DMS53 treated with DMSO at 0.1 percent for 48 hours (cell line): Measurements from ENCODE around the gene MOB3B.

Experiments used
- DNase-seq: peaks from one replicate; lab custom pipeline; 2025; ENCODE audit not compliant: unreplicated experiment; lab: John Stamatoyannopoulos, UW

The MOB3B gene

GRCh38 chr9:27369591-27369990 is 160.0 kb downstream of the MOB3B start:
- no peak for DNase-seq

DNA sequence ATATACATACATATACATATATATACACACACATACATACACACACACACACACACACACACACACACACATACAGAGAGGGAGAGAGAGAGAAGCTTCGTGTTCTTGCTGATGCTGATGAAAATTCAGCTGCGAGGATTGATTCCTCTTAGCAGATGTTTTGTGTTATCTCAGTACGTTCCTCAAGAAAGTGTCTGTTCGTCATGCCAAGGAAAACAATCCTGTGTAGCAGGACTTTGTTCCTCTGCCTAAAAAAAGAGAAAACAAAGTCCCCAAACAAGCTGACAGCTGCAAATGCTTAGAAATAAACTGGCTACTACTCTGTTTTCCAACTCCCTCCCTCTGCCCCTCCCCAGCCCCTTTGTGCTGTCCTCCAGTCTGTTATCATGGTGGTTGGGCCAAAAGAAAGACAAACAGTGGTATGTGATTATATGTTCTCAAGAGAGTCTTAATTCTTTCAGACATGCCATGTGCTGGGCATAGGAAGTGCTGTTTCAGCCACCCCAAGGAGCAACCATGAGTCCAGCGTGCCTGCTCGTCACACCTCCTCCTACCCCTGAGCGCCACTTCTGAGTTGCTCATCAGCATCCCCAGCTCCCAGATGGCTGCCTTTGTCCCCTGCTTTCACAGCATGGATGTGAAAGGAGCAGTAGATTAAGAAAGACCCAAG is 161.2 kb downstream of the MOB3B start:
- no peak for DNase-seq

GRCh38 chr9:27367921-27368315 is 161.7 kb downstream of the MOB3B start:
- no peak for DNase-seq

GRCh38 chr9:27367175-27367798 is 162.3 kb downstream of the MOB3B start:
- DNase-seq: no peak

- no peak for DNase-seq
These were observed 163.8 kb downstream of the MOB3B start for GRCh38 chr9:27365707-27366376.

- no peak for DNase-seq
These were observed 167.0 kb downstream of the MOB3B start for GRCh38 chr9:27362447-27363210.

DNA sequence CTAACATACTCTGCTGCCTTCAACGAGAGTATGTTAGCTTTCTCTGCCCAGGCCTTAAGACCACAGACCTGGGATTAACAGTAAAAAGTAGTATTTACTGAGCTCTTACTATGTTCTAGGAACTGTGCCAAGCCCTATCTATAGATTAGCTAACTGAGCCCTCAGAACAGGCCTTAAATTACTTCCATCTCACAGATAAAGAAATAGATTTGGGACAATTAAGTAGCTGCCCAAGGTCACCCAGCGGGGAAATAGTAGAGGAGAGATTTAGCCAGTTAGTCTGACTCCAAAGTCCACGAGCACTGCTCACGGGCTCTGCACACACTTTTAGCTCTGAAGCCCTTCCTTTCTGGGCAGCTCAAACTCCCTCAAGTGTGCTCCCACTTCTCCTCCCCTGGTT is 168.1 kb downstream of the MOB3B start:
- no peak for DNase-seq

DNA sequence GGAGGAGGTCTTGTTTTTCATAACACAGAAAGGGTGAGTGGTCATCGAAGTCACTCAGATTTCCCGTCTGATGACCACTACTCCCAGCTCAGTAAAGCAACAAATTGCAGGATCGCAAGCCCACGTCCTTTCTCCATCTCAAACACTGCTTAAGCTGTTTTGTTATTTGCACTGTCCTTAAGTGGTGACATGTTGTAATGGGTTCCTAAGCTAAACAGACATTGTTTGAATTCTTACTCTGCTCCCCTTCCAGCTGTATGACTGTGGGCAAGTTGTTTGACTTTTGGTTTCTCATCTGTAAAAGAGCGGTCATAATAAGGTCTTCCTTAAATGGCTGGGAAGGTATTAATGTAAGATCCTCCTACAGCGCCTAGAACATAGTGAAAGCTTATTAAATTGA is 169.9 kb downstream of the MOB3B start:
- no peak for DNase-seq

- DNase-seq: no peak
These were observed 171.6 kb downstream of the MOB3B start for GRCh38 chr9:27358007-27358406.

DNA sequence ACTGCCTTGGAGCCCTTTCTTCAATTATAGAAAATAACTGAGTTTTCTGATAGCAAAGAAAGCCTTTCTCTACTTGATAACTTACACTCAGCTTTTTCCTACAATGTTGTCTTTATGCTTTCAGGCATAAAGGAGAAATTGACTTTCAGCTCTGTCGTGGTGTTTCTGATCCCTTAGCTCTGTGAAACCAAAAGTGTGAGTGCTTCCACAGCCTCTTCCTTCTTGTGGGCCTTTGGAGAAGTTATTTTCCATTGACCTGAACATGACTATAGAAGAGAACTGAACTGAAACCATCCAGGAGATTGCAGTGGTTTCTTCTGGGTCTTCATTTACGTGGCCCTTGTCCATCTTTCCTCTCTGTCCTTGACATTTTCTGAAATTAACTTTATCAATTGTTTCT is 173.2 kb downstream of the MOB3B start:
- no peak for DNase-seq

- DNase-seq: no peak
These were observed 174.4 kb downstream of the MOB3B start for GRCh38 chr9:27355166-27355565.

- no peak for DNase-seq
These were observed 176.0 kb downstream of the MOB3B start for GRCh38 chr9:27353474-27354229.

DNA sequence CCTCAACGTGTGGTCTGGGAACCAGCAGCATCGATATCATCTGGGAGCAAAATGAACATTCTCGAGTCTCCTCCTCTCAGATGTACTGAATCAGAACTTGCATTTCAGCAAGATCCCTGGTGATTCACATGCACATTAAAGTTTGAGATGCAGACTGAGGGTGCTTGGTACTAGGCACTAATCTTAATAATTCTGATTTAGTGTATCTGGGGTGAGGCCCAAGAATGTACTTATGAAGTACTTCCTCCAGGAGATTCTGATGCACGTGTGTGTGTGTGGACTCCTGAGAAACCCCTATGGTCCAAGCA is 176.5 kb downstream of the MOB3B start:
- DNase-seq: no peak

DNA sequence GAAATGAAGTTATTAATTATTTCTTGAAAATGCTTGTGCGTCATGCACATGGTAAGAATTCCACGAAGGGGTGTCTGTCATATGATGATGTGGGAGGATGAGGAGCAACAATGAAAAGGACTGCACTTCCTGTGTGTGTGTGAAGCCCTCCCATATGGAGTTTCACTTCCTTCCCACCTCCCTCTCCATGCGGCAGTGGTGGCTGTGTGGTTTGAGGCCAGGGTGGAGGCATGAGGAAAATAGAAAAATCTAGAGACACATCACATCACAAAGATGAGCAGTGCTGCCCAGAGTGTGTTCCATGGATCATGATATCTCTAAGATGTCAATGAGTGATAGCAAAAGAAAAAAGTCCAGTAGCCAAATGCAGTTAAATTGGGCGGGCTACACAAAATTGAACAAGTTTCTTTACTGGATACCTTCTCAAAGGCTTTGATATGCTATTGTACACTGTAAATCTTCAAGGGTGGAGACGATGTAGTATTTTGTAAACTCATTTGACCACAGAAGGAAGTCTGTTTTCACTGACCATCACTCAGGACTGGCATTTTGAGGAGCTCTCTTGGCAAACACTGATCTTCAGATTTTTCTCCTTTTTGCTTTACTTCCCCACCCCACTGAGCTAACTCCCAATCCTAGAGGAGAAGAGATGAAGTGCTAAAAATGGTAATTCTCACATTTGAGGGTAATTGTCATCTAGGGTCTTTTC is 177.0 kb downstream of the MOB3B start:
- DNase-seq: no peak

DNA sequence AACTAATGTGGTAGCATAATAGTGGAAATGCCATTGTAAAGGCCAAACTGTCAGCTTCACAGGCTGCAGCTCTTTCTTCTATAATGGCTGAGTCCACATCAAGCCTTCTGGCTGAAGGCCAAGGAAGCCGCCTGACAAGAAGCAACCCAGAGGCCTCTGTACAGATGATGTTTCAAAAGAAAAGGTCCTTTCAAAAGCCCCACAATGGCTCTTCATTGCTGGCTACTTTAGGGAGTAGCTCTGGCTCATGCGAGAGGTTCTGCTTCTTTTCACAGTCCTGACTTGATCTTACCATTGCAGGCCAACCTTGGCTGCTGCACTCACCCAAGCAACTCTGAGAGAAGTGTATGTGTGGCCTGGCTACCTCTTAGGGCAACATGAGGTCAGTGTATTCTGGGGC is 178.2 kb downstream of the MOB3B start:
- DNase-seq: no peak

DNA sequence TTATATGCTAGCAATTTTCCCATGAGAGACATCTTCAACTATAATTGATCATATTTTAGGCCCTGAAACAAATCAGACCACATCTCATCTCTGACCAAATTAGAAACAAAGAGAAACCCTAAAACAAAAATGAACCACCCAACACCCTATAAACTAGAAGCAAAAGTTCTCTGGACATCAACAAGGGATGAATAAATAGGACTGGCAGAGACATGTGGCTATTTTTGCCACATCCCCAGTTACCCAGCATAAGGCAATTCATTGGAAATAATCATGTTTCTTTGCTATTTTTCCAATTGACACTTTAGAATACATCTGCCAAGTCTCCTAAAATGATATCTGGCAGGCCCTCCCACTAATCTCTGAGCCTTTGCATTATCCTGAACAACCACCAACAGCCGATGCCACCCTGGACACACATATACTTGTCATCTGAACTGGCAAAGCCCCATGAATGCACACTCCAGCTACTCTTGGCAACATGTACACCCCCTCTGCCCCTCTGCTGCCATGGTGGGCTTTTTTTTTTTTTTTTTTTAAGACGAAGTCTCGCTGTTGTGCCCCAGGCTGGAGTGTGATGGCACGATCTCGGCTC is 179.1 kb downstream of the MOB3B start:
- no peak for DNase-seq

- no peak for DNase-seq
These were observed 179.9 kb downstream of the MOB3B start for GRCh38 chr9:27349698-27350080.

- DNase-seq: no peak
These were observed 180.6 kb downstream of the MOB3B start for GRCh38 chr9:27348785-27349697.

- DNase-seq: no peak
These were observed 181.7 kb downstream of the MOB3B start for GRCh38 chr9:27347889-27348288.
